Adipocyte (in vitro differentiated cells): ENCODE measurements around the gene SRCAP.
A peak's percentile ranks its signal among the peaks of the same experiment; 100 is the strongest.

Source experiments
- DNase-seq: peaks from one replicate; pipeline ENCODE4 v3.0.0-alpha.2; 2015; ENCODE audit warnings: low read depth
- H3K27me3 ChIP-seq: replicated peaks from 2 replicates; pipeline ENCODE4 v1.7.0; 2013; ENCODE audit warnings: mild to moderate bottlenecking, low read length, moderate library complexity; ENCODE audit not compliant: control insufficient read depth, insufficient read depth
- H3K36me3 ChIP-seq: 2 replicates; pipeline ENCODE4 v1.7.0; 2013; ENCODE audit warnings: low read length, mild to moderate bottlenecking, moderate library complexity; ENCODE audit not compliant: control insufficient read depth, insufficient read depth, severe bottlenecking
- H3K4me1 ChIP-seq: 2 replicates; pipeline ENCODE4 v1.7.0; 2013; ENCODE audit warnings: mild to moderate bottlenecking, low read length, moderate library complexity; ENCODE audit not compliant: control insufficient read depth, insufficient read depth
- H3K4me3 ChIP-seq: 2 replicates; pipeline ENCODE4 v1.7.0; 2013; ENCODE audit warnings: mild to moderate bottlenecking, low read length, moderate library complexity
- H3K9ac ChIP-seq: 2 replicates; pipeline ENCODE4 v1.7.0; 2013; ENCODE audit warnings: mild to moderate bottlenecking, low read length, moderate library complexity
- H3K9me3 ChIP-seq: 2 replicates; pipeline ENCODE4 v1.7.0; 2013; ENCODE audit warnings: mild to moderate bottlenecking, low read length, moderate library complexity; ENCODE audit not compliant: control insufficient read depth

The SRCAP gene

GRCh38 chr16:30706046-30706445 lies 7.1 kb downstream of the SRCAP start:
- no peak for DNase-seq
- H3K36me3 ChIP-seq = peaks cover 96% of the 10 kb centered on the region

GRCh38 chr16:30710971-30711370 lies 12.0 kb downstream of the SRCAP start:
- H3K4me3 ChIP-seq = no peak overlapping the region
- H3K9me3 ChIP-seq = no peaks in the 10 kb centered on the region
- H3K36me3 ChIP-seq = peaks cover 93% of the 10 kb centered on the region
- H3K4me1 ChIP-seq = peaks cover 12% of the 10 kb centered on the region
- H3K27me3 ChIP-seq = no peaks in the 10 kb centered on the region
- no peak overlapping the region for H3K9ac ChIP-seq
- no peak for DNase-seq

More at GRCh38 chr16:30706046-30706445, 7.1 kb downstream of the SRCAP start:
- H3K4me3 ChIP-seq = no peak overlapping the region
- peaks cover 6% of the 10 kb centered on the region for H3K4me1 ChIP-seq
- no peaks in the 10 kb centered on the region for H3K27me3 ChIP-seq
- no peak overlapping the region for H3K9ac ChIP-seq
- no peaks in the 10 kb centered on the region for H3K9me3 ChIP-seq

GRCh38 chr16:30711712-30712111 lies 12.7 kb downstream of the SRCAP start:
- H3K4me3 ChIP-seq = no peak overlapping the region
- no peaks in the 10 kb centered on the region for H3K9me3 ChIP-seq
- peaks cover 13% of the 10 kb centered on the region for H3K4me1 ChIP-seq
- no peak for DNase-seq
- no peak overlapping the region for H3K9ac ChIP-seq
- H3K27me3 ChIP-seq = no peaks in the 10 kb centered on the region
- H3K36me3 ChIP-seq = peaks cover 93% of the 10 kb centered on the region

- Histone ChIP-seq H3K9ac (peak overlapping the region; percentile 5), H3K36me3 (peaks cover 87% of the 10 kb centered on the region), H3K4me3 (no peak overlapping the region), H3K27me3 (no peaks in the 10 kb centered on the region), H3K4me1 (peaks cover 14% of the 10 kb centered on the region), H3K9me3 (no peaks in the 10 kb centered on the region)
- DNase-seq = no peak
Observed at GRCh38 chr16:30715750-30716445, 16.9 kb downstream of the SRCAP start.

- Histone ChIP-seq H3K9ac (no peak overlapping the region), H3K36me3 (peaks cover 91% of the 10 kb centered on the region), H3K9me3 (no peaks in the 10 kb centered on the region), H3K4me1 (peaks cover 31% of the 10 kb centered on the region), H3K4me3 (no peak overlapping the region), H3K27me3 (no peaks in the 10 kb centered on the region)
- DNase-seq = no peak
Observed at GRCh38 chr16:30720086-30720485, 21.1 kb downstream of the SRCAP start.

- H3K9ac ChIP-seq = peak overlapping the region; percentile 65
- H3K36me3 ChIP-seq = peaks cover 92% of the 10 kb centered on the region
- no peaks in the 10 kb centered on the region for H3K9me3 ChIP-seq
- H3K27me3 ChIP-seq = no peaks in the 10 kb centered on the region
- DNase-seq = no peak
- H3K4me1 ChIP-seq = peaks cover 28% of the 10 kb centered on the region
- H3K4me3 ChIP-seq = no peak overlapping the region
Observed at GRCh38 chr16:30720694-30721093, 21.7 kb downstream of the SRCAP start.

GRCh38 chr16:30721167-30721566 lies 22.2 kb downstream of the SRCAP start:
- no peak overlapping the region for H3K4me3 ChIP-seq
- peak overlapping the region; percentile 65 for H3K9ac ChIP-seq
- no peaks in the 10 kb centered on the region for H3K9me3 ChIP-seq
- peaks cover 92% of the 10 kb centered on the region for H3K36me3 ChIP-seq
- H3K4me1 ChIP-seq = peaks cover 24% of the 10 kb centered on the region
- no peaks in the 10 kb centered on the region for H3K27me3 ChIP-seq
- DNase-seq = no peak

GRCh38 chr16:30721606-30722005 lies 22.6 kb downstream of the SRCAP start:
- H3K4me3 ChIP-seq = peak overlapping the region; percentile 31

GRCh38 chr16:30722443-30722842 lies 23.5 kb downstream of the SRCAP start:
- DNase-seq = no peak
- peak overlapping the region; percentile 70 for H3K9ac ChIP-seq
- no peaks in the 10 kb centered on the region for H3K27me3 ChIP-seq
- no peaks in the 10 kb centered on the region for H3K9me3 ChIP-seq
- no peak overlapping the region for H3K4me3 ChIP-seq
- peaks cover 91% of the 10 kb centered on the region for H3K36me3 ChIP-seq
- H3K4me1 ChIP-seq = peaks cover 24% of the 10 kb centered on the region

More at GRCh38 chr16:30721606-30722005, 22.6 kb downstream of the SRCAP start:
- H3K9ac ChIP-seq = peak overlapping the region; percentile 70
- no peaks in the 10 kb centered on the region for H3K27me3 ChIP-seq
- no peaks in the 10 kb centered on the region for H3K9me3 ChIP-seq
- peaks cover 92% of the 10 kb centered on the region for H3K36me3 ChIP-seq
- H3K4me1 ChIP-seq = peaks cover 24% of the 10 kb centered on the region
- DNase-seq = no peak

GRCh38 chr16:30722916-30723315 lies 23.9 kb downstream of the SRCAP start:
- no peak for DNase-seq
- H3K36me3 ChIP-seq = peaks cover 91% of the 10 kb centered on the region
- H3K27me3 ChIP-seq = no peaks in the 10 kb centered on the region
- peaks cover 24% of the 10 kb centered on the region for H3K4me1 ChIP-seq
- H3K4me3 ChIP-seq = no peak overlapping the region
- peak overlapping the region; percentile 70 for H3K9ac ChIP-seq
- no peaks in the 10 kb centered on the region for H3K9me3 ChIP-seq

- Histone ChIP-seq H3K4me1 (peaks cover 24% of the 10 kb centered on the region), H3K9me3 (no peaks in the 10 kb centered on the region), H3K4me3 (no peak overlapping the region), H3K9ac (no peak overlapping the region), H3K36me3 (peaks cover 93% of the 10 kb centered on the region), H3K27me3 (no peaks in the 10 kb centered on the region)
- DNase-seq = no peak
Observed at GRCh38 chr16:30723725-30724355, 24.9 kb downstream of the SRCAP start.
